NOMO-1 treated with DMSO at 0.1 percent for 48 hours (cell line): ENCODE measurements around the gene MOB1A.

Experiments used
- DNase-seq: peaks from one replicate; lab custom pipeline; 2025; ENCODE audit not compliant: unreplicated experiment; lab: John Stamatoyannopoulos, UW

Gene MOB1A

DNA sequence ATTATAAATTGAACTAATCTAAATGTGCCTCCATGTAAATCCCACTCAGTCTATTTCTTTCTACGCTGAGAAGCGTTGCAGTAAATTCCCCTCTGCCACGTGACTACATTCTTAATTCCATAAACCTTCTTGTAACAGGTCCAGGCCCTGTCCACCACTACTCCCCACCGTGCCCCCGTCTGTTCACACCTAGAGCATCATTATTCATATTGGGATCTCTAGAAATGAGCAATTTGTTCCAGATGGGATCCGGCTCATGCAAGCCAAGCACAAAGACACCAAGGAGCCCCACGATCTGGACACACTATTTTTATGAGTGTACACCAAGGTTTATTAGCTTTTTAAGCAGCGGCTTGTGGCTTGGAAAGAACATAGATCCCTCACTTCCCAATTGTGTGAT, 69.1 kb downstream of the MOB1A start:
- no peak for DNase-seq

DNA sequence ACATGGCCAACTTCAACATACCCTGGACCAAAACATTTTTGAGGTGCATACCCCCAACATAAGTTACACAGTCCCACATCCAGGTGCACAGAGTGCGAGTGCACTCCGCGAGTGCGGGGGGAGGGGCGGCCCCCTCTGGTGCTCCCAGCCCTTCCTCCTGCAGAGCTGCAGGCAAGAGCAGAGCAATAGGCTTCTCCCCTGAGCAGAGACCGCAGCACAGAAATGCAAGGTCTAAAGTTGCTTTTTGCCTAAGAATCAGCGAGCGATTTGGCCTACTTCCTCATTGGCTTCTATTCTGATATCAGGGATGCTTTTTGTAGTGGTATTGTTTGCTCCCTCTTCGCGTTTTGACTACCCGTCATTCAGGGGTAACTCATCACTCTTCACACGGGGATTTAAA, 71.6 kb downstream of the MOB1A start:
- no peak for DNase-seq

DNA sequence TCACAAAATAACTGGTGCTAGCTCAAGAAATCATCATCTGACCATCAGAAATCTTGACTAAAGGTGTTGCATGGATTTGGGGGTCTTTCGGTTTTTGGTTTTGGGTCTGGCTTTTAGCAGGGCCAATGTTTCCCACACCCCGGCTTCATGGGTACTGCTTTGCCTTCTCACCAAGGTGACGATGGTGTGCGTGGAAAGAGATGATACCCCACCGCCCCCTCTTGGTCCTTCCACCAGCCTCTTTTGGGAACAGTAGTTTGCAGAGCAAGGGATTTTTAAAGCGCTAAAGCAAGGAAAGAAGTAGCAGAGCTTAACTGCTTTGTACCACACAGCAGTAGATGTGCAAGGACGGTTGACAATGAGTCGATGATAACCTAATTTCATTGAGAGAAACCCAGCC, 73.3 kb downstream of the MOB1A start:
- DNase-seq = no peak

- no peak for DNase-seq
Measured at GRCh38 chr2:74104839-74105238, 73.8 kb downstream of the MOB1A start.

DNA sequence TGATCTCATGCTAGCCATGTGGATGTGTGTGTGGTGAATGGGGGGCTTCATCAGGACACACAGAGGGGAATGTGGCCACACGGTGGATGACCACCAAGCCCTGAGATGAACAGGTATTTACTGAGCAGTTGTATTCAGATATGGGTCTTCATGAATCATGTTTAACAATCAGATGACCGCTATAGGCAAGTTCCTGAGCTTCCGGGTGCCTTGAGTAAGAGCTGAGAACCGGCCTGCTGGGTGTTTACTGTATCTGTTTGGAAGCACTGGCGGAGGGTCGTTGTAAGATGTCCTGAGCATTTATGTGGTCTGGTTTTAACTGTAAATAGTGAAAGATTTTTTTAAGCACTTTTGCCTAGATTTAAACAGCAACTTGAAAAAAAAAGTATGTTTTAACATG, 74.9 kb downstream of the MOB1A start:
- DNase-seq = no peak
